WTC11 (cell line): ENCODE measurements around the gene DTX2.
"Not testable (repeated sequence)": the region's sequence is repeated elsewhere in the genome, so short reads cannot be mapped to it uniquely, and the experiment has no call there.

Experiments
- ATF2 ChIP-seq: sonication (generic); formaldehyde crosslinking; IDR thresholded peaks from 2 replicates; pipeline ENCODE4 v1.8.1; 2022; ENCODE audit warnings: low read depth, missing genetic modification reagents, borderline replicate concordance
- CTCF ChIP-seq: fragments of 200-600 bp; IDR thresholded peaks from 2 replicates; pipeline ENCODE4 v1.8.0; 2022; ENCODE audit warnings: antibody characterized with exemption
- ZNF281 ChIP-seq: sonication (generic); formaldehyde crosslinking; IDR thresholded peaks from 2 replicates; pipeline ENCODE4 v1.8.0; 2023; ENCODE audit warnings: mild to moderate bottlenecking, missing genetic modification reagents
- TF ChIP-seq, protein P1 (sequence below): sonication (generic); formaldehyde crosslinking; IDR thresholded peaks from 2 replicates; pipeline ENCODE4 v1.8.1; 2023; ENCODE audit warnings: mild to moderate bottlenecking, missing genetic modification reagents, moderate library complexity
- TF ChIP-seq, protein P2 (sequence below): sonication (generic); formaldehyde crosslinking; IDR thresholded peaks from 2 replicates; pipeline ENCODE4 v1.8.0; 2022; ENCODE audit warnings: mild to moderate bottlenecking, missing genetic modification reagents

DNA sequence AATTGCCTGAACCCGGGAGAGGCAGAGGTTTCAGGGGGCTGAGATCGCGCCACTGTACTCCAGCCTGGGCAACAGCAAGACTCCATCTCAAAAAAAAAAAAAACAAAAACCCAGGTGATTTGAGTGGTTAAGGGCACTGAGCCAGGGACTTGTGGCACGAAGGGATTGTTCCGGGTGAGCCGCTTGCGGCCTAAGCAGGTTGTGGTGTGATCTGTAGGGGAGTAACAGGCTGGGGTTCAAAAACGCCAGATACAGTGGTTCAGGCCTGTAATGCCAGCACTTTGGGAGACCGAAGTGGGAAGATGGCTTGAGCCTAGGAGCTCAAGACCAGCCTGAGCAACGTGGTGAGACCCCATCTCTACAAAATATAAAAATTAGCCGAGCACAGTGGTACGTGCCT is 17.7 kb upstream of the DTX2 start:
- TF ChIP-seq CTCF; ATF2 (CRISPR knock-in tag); ZNF281 (CRISPR knock-in tag): not testable (repeated sequence)
- TF ChIP-seq, protein P1, sequence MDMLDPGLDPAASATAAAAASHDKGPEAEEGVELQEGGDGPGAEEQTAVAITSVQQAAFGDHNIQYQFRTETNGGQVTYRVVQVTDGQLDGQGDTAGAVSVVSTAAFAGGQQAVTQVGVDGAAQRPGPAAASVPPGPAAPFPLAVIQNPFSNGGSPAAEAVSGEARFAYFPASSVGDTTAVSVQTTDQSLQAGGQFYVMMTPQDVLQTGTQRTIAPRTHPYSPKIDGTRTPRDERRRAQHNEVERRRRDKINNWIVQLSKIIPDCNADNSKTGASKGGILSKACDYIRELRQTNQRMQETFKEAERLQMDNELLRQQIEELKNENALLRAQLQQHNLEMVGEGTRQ (CRISPR knock-in tag) = not testable (repeated sequence)
- TF ChIP-seq, protein P2, sequence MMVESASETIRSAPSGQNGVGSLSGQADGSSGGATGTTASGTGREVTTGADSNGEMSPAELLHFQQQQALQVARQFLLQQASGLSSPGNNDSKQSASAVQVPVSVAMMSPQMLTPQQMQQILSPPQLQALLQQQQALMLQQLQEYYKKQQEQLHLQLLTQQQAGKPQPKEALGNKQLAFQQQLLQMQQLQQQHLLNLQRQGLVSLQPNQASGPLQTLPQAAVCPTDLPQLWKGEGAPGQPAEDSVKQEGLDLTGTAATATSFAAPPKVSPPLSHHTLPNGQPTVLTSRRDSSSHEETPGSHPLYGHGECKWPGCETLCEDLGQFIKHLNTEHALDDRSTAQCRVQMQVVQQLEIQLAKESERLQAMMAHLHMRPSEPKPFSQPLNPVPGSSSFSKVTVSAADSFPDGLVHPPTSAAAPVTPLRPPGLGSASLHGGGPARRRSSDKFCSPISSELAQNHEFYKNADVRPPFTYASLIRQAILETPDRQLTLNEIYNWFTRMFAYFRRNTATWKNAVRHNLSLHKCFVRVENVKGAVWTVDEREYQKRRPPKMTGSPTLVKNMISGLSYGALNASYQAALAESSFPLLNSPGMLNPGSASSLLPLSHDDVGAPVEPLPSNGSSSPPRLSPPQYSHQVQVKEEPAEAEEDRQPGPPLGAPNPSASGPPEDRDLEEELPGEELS (CRISPR knock-in tag) = not testable (repeated sequence)
